GM13976 (cell line): ENCODE measurements around the gene ADAMTS9.

Experiments used
- DNase-seq: peaks from one replicate; pipeline ENCODE4 v3.0.0; 2012; ENCODE audit warnings: low spot score
- in situ Hi-C: fragments of 300-500 bp; cut with MboI; formaldehyde crosslinking; loops from one replicate; pipeline ENCODE4 v1.12.0; 2022; ENCODE audit warnings: low sequenced_read_pairs, mixed read lengths, inconsistent platforms; ENCODE audit not compliant: unreplicated experiment
- TF ChIP-seq, protein P1 (sequence below): IDR thresholded peaks from 2 replicates; pipeline ENCODE4 v1.5.1; 2012; ENCODE audit warnings: borderline replicate concordance, mild to moderate bottlenecking; ENCODE audit not compliant: insufficient read depth; ENCODE audit errors: extremely low read depth, missing control alignments, control extremely low read depth

The ADAMTS9 gene

DNA sequence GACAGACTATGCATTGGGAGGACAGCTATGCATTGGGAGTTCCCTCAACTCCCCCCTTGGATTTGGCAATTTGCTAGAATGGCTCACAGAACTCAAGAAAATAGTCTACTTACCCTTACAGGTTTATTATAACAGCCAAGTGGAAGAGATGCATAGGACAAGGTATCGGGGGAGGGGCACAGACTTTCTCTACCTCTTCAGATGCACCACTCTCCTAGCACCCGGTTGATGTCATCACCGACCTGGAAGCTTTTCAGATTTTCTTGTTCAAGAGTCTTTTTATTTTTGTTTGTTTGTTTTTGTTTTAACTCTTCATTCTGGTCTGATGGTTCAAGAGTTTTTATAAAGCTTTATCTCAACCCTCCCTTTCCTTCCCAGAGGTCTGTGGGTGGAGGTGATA, 20.7 kb upstream of the ADAMTS9 start:
- in situ Hi-C loops, result no loop called here
- TF ChIP-seq, protein P1, sequence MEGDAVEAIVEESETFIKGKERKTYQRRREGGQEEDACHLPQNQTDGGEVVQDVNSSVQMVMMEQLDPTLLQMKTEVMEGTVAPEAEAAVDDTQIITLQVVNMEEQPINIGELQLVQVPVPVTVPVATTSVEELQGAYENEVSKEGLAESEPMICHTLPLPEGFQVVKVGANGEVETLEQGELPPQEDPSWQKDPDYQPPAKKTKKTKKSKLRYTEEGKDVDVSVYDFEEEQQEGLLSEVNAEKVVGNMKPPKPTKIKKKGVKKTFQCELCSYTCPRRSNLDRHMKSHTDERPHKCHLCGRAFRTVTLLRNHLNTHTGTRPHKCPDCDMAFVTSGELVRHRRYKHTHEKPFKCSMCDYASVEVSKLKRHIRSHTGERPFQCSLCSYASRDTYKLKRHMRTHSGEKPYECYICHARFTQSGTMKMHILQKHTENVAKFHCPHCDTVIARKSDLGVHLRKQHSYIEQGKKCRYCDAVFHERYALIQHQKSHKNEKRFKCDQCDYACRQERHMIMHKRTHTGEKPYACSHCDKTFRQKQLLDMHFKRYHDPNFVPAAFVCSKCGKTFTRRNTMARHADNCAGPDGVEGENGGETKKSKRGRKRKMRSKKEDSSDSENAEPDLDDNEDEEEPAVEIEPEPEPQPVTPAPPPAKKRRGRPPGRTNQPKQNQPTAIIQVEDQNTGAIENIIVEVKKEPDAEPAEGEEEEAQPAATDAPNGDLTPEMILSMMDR, result no peak
- no peak for DNase-seq

DNA sequence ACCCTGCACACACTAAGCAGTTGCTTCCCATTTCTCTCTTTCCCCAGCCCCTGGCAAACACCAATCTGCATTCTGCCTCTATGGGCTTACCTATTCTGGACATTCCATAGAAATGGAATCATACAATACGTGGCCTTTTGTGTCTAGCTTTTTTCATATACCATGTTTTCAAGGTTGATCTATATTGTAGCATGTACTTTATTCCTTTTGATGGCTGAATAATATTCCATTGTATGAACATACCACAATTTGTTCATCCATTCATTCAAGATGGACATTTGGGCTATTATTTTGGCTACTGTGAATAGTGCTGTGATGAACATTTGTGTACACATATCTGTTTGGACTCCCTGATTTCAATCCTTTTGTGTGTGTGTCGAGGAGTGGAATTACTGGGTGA, 18.1 kb upstream of the ADAMTS9 start:
- DNase-seq, result no peak
- TF ChIP-seq, protein P1, result no peak
- in situ Hi-C loops, result no loop called here

DNA sequence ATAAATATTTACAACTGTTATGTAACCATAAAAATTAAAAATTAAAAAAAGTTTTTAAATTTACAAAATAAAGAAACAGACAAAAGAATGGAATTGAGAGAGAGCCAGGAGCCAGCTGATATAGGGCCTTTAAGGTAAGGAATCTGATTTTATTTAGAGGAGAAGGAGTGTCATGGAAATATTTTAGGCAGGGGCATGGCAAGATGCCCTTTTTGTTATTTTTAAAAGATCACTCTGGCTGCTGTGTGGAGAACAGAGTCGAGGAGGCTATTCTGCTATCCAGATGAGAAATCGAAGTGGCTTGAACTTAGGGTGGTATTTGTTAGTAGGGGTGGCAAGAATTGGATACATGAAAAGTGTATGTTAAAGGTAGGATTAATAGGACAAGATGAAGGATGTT, 9.1 kb upstream of the ADAMTS9 start:
- no peak for DNase-seq
- TF ChIP-seq, protein P1, result no peak
- in situ Hi-C loops, result no loop called here

- TF ChIP-seq, protein P1, result no peak
- DNase-seq, result no peak
- in situ Hi-C loops, result no loop called here
These were observed 6.3 kb upstream of the ADAMTS9 start for GRCh38 chr3:64694114-64694513.

DNA sequence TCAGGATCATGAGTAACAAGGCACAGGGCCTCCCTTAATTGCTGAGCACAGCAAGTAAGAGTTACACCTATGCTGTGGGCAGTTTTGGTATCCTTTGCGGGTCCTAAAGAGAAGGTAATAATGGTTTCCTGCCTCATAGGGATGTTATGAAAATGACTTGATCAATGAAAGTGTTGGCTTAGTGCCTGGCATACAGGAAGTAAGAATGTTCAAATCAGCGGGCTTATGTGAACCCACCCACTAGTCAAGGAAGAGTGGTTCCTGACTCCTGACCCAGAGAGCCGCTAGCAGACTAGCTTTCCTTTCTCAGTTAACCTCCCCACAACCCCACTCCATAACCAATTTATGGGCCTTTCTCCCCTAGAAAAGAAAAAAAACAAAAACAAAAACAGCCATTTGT, 5.2 kb upstream of the ADAMTS9 start:
- in situ Hi-C loops, result no loop called here
- TF ChIP-seq, protein P1, result no peak
- no peak for DNase-seq

GRCh38 chr3:64691051-64691450, 3.3 kb upstream of the ADAMTS9 start:
- TF ChIP-seq, protein P1, result no peak
- no peak for DNase-seq
- in situ Hi-C loops, result no loop called here

DNA sequence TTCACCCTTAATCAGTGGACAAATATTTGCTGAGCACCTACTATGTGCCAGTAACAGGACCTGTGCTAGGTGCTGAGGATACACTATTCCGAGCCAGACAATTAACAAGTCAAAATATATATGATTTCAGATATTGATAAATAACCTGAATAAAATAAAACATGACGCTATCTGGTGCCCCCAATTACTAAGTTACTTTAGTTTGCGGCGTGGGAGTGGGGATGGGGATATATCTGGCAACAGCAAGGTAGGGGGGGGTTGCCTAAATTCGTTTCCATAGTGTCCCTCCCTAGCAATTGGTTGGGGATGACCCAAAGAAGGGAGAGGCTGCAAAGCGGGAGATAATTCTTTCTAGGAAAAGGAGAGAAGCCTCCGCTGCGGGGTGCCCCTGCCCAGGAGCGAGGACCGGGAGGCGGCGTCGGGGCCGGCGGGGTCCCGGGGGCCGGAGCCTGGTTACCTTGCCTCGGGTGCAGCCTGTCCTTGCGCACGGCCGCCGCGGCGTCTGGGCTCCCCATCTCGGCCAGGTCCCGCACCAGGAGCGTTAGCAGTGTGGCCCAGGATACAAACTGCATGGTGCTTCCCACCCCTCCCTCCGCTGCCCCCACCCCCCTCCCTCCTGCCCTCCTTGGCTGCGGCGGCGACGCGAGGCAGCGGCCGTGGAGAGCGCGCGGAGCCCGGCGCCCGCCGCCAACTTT, 567 bp downstream of the ADAMTS9 start:
- DNase-seq, result no peak
- in situ Hi-C loops, result no loop called here
- TF ChIP-seq, protein P1, result no peak
